GM12875 (cell line): ENCODE data around the gene PGA4.

ENCODE experiments used
- H3K4me3 ChIP-seq: one replicate; pipeline ENCODE4 v1.5.1; 2011; ENCODE audit warnings: low read depth, low read length, control low read depth
- TF ChIP-seq, protein P1 (sequence below): IDR thresholded peaks from 2 replicates; pipeline ENCODE4 v1.5.1; 2011; ENCODE audit warnings: low read depth, mild to moderate bottlenecking, control low read depth, inconsistent platforms, low read length, moderate library complexity, borderline replicate concordance; ENCODE audit not compliant: insufficient read depth

Gene PGA4

DNA sequence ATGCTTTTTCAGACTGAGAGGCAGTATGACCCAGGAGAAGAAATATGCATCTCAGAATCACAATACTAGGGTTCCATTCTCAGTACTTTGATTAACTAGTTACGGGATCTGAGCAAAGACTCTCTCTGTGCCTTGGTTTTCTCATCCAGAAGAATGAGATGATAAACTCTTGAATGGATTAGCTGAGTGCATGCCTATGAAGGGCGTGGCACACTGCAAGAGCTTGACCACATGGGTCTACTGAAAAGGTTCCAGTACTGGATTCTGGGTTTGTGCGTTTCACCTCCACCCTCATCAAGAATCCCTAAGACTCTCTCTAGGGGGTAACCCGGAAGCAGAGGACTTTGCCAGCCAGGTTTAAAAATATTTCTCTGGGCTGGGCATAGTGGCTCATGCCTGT, 44.5 kb downstream of the PGA4 start:
- TF ChIP-seq, protein P1, sequence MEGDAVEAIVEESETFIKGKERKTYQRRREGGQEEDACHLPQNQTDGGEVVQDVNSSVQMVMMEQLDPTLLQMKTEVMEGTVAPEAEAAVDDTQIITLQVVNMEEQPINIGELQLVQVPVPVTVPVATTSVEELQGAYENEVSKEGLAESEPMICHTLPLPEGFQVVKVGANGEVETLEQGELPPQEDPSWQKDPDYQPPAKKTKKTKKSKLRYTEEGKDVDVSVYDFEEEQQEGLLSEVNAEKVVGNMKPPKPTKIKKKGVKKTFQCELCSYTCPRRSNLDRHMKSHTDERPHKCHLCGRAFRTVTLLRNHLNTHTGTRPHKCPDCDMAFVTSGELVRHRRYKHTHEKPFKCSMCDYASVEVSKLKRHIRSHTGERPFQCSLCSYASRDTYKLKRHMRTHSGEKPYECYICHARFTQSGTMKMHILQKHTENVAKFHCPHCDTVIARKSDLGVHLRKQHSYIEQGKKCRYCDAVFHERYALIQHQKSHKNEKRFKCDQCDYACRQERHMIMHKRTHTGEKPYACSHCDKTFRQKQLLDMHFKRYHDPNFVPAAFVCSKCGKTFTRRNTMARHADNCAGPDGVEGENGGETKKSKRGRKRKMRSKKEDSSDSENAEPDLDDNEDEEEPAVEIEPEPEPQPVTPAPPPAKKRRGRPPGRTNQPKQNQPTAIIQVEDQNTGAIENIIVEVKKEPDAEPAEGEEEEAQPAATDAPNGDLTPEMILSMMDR = no peak
- H3K4me3 ChIP-seq = no peak overlapping the region

DNA sequence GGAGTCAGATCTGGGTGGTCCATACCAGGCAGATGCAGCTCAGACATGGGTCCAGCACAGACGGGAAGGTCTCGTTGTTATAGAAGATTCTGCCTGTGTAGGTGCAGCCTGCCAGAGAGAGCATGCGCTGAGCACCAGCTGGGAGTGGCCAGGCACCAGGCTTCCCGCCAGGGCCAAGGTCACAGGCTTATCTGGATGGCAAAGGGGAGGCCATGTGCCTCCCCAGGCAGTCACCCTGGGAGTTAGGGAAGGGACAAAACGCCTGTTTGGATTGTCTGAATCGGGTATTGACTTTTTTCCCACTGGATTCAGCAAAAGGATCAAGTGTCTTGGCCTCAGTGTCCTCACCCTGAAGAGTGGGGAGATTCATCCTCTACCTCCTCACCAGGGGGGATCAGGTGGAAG, 45.3 kb downstream of the PGA4 start:
- TF ChIP-seq, protein P1 = no peak
- H3K4me3 ChIP-seq = no peak overlapping the region

DNA sequence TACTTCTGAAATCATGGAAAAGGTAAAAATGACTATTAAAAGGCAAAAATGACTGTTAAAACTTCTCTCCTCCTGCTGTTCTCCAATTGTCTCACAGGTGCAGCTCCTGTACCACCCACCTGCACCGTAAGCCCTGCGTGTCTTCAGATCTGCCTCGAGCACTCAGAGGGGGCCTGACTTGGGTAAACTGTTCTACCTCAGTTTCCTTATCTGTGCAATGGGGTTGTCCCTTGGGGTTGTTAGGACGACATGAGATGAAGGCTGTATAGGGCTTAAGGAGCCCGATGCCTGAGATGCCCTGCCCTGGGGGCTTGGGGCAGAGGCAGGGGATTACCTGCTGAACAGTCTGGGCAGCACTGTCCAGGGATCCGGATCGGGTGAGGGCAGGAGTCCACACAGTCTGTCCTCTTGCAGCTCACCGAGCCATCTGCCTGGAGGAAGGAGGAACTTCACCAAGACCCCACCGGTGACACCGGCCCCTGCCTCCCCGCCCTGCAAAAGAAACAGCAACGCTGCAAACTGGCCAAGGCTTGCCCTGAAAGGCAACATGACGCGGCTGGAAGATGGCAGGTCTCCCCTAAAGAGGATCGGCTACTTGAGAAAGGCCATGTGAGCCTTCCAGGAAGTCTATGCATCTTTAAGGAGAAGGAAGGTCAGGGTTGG, 46.6 kb downstream of the PGA4 start:
- TF ChIP-seq, protein P1 = no peak
- no peak overlapping the region for H3K4me3 ChIP-seq

DNA sequence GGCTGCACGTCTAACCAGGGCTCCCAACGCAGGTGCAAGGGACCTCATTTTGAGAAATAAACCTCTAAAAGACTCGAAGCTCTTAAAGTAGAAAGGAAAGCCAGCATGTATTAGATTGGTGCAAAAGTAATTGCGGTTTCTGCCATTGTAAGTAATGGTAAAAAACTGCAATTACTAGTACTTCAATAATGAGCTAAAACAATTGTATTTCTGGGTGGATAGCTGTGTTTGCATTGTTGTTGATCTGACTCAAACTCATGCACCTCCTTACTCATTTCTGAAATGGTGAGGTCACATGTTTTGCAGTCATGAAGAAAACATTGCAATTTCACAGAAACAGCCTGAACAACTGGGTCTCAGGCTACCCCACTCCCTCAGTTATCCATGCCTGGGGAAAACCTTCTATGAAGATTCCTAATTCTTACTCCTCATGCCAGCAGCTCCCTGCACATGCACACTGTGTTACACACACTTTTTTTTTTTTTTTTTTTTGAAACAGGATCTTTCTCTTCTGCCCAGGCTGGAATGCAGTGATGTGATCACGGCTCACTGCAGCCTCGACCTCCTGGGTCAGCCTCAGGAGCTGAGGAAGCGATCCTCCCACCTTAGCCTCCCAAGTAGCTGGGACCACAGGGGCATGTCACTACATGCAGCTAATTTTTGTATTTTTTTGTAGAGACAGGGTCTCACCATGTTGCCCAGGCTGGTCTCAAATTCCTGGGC, 48.4 kb downstream of the PGA4 start:
- TF ChIP-seq, protein P1 = no peak
- H3K4me3 ChIP-seq = no peak overlapping the region

DNA sequence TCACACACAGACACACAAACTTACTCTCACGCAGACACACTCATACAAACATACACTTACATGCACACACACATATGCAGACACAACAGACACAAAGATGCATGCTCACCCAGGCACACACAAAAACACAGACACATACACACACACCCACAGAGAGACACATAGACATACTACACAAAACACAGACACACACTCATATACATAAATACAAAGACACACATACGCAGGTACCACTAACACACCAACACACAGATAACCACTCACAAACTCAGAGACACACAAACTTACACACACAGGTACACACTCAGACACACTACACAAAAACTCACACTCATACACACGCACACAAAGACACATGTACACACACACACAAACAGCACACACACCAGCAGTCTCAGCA, 50.6 kb downstream of the PGA4 start:
- TF ChIP-seq, protein P1 = no peak
- no peak overlapping the region for H3K4me3 ChIP-seq

DNA sequence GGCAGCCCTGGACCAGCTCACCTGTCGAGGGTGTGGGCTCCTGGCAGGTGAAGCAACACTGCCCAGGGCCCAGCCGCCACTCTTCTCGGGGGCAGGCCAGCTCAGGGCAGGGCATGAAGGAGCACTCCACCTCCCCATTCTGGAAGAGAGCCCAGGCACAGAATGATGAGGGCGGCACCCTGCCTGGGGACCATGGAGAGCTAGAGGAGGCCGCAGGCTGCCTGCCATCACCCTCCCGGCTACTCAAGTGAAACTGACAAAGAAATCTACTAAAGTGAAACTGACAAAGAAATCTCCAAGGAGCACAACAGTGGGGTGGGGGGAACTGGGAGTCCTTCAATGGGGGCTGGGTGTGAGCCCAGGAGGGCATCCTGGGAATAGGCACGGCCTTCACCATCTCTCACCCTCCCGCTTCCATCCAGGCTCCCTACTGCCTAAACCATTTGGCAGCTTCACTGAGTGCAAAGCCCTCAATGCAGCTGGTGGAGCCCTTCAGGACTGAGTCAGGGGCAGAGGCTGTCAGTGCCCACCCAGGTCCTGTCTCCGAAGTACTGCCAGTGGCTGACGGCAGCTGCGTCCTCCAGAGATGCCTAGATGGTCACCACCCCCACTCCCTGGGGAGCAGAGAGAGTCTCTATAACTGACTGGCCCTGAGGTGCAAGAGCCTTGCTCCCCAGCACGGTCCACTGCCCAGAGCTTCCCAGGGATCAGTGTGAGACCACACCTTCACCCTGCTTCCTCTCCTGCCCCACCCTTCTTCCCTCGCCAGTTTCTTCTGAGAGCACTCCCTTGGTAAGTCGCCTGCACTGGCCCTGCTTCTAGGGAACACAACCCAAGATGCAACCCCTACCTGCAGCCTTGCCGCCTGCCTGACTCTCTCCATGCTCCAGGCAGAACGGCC, 51.3 kb downstream of the PGA4 start:
- TF ChIP-seq, protein P1 = no peak
- no peak overlapping the region for H3K4me3 ChIP-seq

DNA sequence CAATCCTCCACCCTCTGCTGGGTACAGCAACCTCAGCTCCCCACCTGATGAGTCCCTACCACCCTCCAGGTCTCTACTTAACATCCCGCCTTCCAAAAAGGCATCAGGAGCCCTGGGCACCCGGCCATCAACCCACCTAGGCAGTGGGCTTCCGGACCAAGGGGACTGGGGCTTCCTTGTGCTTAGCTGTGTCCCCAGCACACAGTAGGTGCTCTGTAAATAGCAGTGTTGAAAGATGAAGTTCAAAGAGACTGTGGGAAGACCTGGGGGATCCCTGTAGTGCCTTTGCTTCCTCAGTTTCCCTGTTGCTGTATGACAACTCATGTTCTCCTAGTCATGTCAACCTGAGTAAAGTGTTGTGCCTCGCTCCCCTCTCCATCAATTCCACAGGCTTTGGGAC, 51.9 kb downstream of the PGA4 start:
- TF ChIP-seq, protein P1 = no peak
- no peak overlapping the region for H3K4me3 ChIP-seq
